Measurements from ENCODE around the gene MBD5.

MBD5 gene

DNA sequence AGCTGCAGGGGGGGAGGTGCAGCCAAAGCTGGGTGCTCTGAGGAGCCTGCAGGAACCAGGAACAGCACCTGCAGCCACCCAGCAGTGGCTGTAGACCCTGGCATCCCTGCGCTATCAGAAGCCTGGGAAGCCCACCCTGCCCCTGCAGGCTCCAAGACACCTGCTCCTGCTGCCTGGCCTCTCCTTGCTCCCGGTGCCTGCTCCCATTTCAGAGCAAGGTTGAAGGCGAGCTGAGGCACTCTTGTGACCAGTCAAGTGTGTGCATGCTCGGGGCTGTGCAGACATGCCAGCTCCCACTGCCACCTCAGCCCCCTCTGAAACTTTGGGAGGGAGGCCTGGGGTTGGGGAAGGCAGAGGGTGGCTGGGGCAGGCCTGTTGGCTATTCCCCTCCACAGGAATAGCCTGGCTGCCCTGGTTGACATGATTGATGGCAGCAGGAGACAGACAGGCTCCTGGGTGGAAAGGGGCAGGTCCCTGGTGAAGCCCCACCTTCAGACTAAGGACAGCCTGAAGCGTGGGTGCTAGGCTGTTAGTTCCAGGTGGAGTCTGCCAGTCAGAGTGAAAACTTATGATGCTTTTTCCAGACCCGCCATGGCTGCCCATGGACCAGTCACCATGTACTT, 151.4 kb downstream of the MBD5 start:
- no peak for TF ChIP-seq CTCF (IDR thresholded peaks at IDR 0.05; ENCODE audit: low read length, missing control alignments)
- H3K4me3 ChIP-seq (replicated peaks; ENCODE audit: low read depth, low read length): no peak overlapping the region
- DNase-seq (ENCODE audit: low read depth): no peak

GRCh38 chr2:148173168-148173567, 152.3 kb downstream of the MBD5 start:
- no peak for TF ChIP-seq CTCF (IDR thresholded peaks at IDR 0.05; ENCODE audit: low read length, missing control alignments)
- DNase-seq (ENCODE audit: low read depth): no peak
- H3K4me3 ChIP-seq (replicated peaks; ENCODE audit: low read depth, low read length): no peak overlapping the region

DNA sequence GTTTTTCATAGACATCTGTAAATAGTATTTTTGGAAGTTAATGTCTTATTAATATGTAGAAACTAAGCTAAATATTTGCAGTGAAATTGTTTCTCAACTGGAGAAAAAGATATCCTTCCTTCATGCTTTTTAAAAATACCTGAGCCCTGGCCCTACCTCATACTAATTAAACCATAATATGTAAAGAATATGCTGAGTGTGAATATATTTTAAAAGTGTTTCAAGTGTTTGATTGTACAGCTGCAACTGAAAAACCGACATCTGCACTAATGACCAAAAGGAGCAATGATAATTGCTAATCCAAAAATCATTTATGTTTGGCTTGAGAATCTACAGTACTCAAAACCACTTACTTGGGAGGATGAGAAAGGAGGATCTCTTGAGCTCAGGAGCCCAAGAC, 156.7 kb downstream of the MBD5 start:
- TF ChIP-seq CTCF (IDR thresholded peaks at IDR 0.05; ENCODE audit: low read length, missing control alignments): no peak
- DNase-seq (ENCODE audit: low read depth): no peak
- no peak overlapping the region for H3K4me3 ChIP-seq (replicated peaks; ENCODE audit: low read depth, low read length)

- TF ChIP-seq CTCF (IDR thresholded peaks at IDR 0.05; ENCODE audit: low read length, missing control alignments): no peak
- no peak for DNase-seq (ENCODE audit: low read depth)
- H3K4me3 ChIP-seq (replicated peaks; ENCODE audit: low read depth, low read length): no peak overlapping the region
These were observed 158.8 kb downstream of the MBD5 start for GRCh38 chr2:148179724-148180123.

- TF ChIP-seq CTCF (IDR thresholded peaks at IDR 0.05; ENCODE audit: low read length, missing control alignments): no peak
- no peak overlapping the region for H3K4me3 ChIP-seq (replicated peaks; ENCODE audit: low read depth, low read length)
- no peak for DNase-seq (ENCODE audit: low read depth)
These were observed 164.1 kb downstream of the MBD5 start for GRCh38 chr2:148184976-148185375.

DNA sequence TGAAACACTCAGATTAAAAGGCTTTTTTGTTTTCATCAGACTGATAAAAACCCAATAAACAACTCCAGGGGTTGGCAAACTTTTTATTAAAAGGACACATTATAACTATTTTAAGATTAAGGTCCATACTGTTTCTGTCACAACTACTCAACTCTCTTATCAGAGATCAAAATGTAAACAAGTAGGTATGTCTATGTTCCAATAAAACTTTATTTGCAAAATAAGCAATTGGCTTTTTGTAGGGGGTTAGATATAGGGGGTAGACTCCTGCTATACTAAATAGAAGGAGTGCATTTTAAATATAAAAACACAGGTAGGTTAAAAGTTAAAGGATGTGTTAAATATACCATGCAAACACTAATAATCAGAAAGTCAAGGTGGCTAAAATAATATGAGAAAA, 174.0 kb downstream of the MBD5 start:
- DNase-seq (ENCODE audit: low read depth): no peak
- no peak for TF ChIP-seq CTCF (IDR thresholded peaks at IDR 0.05; ENCODE audit: low read length, missing control alignments)
- no peak overlapping the region for H3K4me3 ChIP-seq (replicated peaks; ENCODE audit: low read depth, low read length)
